WTC11 (cell line): Measurements from ENCODE around the gene CDX1. TPM values are rescaled to one million over a fixed set of nuclear protein-coding genes. Genes with fewer than 3 reads are reported as not detected.

Experiments
- ATAC-seq: fragments of 200-7000 bp; cut with Tn5 transposase; 2 replicates; pipeline ENCODE4 v1.10.0; 2021; ENCODE audit warnings: mild to moderate bottlenecking, moderate library complexity
- CTCF ChIA-PET: fragments of 300-600 bp; sonication (Branson Sonifier 250); formaldehyde crosslinking; loops from one replicate; lab custom pipeline; 2021; ENCODE audit warnings: antibody characterized with exemption; lab: Charles Lee
- POLR2A ChIA-PET: fragments of 350-600 bp; sonication (Branson Sonifier 250); formaldehyde crosslinking; loops from one replicate; lab custom pipeline; 2021; ENCODE audit warnings: antibody characterized with exemption; lab: Charles Lee
- DNase-seq: peaks from one replicate; pipeline ENCODE4 v3.0.0; 2021; ENCODE audit warnings: low spot score
- H3K27ac Mint-ChIP-seq: 2 replicates; pipeline ENCODE4 v1.8.0; 2021; ENCODE audit warnings: mixed read lengths
- H3K27me3 Mint-ChIP-seq: 2 replicates; pipeline ENCODE4 v1.8.0; 2021; ENCODE audit warnings: low read depth, mild to moderate bottlenecking, moderate library complexity, mixed read lengths
- H3K36me3 Mint-ChIP-seq: 2 replicates; pipeline ENCODE4 v1.8.0; 2021; ENCODE audit warnings: mixed read lengths
- H3K4me1 Mint-ChIP-seq: 2 replicates; pipeline ENCODE4 v1.8.0; 2022; ENCODE audit warnings: mixed read lengths
- H3K4me3 Mint-ChIP-seq: 2 replicates; pipeline ENCODE4 v1.8.0; 2021; ENCODE audit warnings: mild to moderate bottlenecking, moderate library complexity, mixed read lengths
- H3K9me3 Mint-ChIP-seq: 2 replicates; pipeline ENCODE4 v1.8.0; 2021; ENCODE audit warnings: mixed read lengths
- CREM ChIP-seq: sonication (generic); formaldehyde crosslinking; IDR thresholded peaks from 2 replicates; pipeline ENCODE4 v1.8.1; 2022; ENCODE audit warnings: mild to moderate bottlenecking, missing genetic modification reagents, moderate library complexity
- ESRRA ChIP-seq: sonication (generic); formaldehyde crosslinking; IDR thresholded peaks from 2 replicates; pipeline ENCODE4 v1.8.1; 2022; ENCODE audit warnings: mild to moderate bottlenecking, missing genetic modification reagents, borderline replicate concordance
- GABPB1 ChIP-seq: sonication (generic); formaldehyde crosslinking; IDR thresholded peaks from 2 replicates; pipeline ENCODE4 v1.8.1; 2023; ENCODE audit warnings: mild to moderate bottlenecking, missing genetic modification reagents
- NFATC4 ChIP-seq: fragments of 250-450 bp; sonication (Bioruptor Pico); IDR thresholded peaks from 2 replicates; pipeline ENCODE4 v1.9.0; 2021; ENCODE audit warnings: mild to moderate bottlenecking
- NFYB ChIP-seq: sonication (generic); formaldehyde crosslinking; conservative IDR thresholded peaks from 2 replicates; pipeline ENCODE4 v1.8.0; 2022; ENCODE audit warnings: low read depth, missing genetic modification reagents
- PRRX2 ChIP-seq: fragments of 250-450 bp; sonication (Bioruptor Pico); IDR thresholded peaks from 2 replicates; pipeline ENCODE4 v1.8.0; 2021; ENCODE audit warnings: mild to moderate bottlenecking
- SMAD4 ChIP-seq: sonication (generic); formaldehyde crosslinking; IDR thresholded peaks from 2 replicates; pipeline ENCODE4 v1.8.0; 2022; ENCODE audit warnings: mild to moderate bottlenecking, missing genetic modification reagents
- SOX15 ChIP-seq: fragments of 250-450 bp; sonication (Bioruptor Pico); IDR thresholded peaks from 2 replicates; pipeline ENCODE4 v1.9.0; 2021; ENCODE audit warnings: mild to moderate bottlenecking
- ZNF121 ChIP-seq: sonication (generic); formaldehyde crosslinking; IDR thresholded peaks from 2 replicates; pipeline ENCODE4 v1.8.0; 2023; ENCODE audit warnings: missing genetic modification reagents
- ZNF263 ChIP-seq: sonication (generic); formaldehyde crosslinking; IDR thresholded peaks from 2 replicates; pipeline ENCODE4 v1.8.1; 2022; ENCODE audit warnings: low read depth, mild to moderate bottlenecking, moderate library complexity, missing genetic modification reagents
- total RNA-seq: library from RNA; stranded (reverse); gene quantifications from 3 replicates; pipeline ENCODE4 v1.2.3, GENCODE V29; 2021
- TF ChIP-seq, protein P1 (sequence below): sonication (generic); formaldehyde crosslinking; IDR thresholded peaks from 2 replicates; pipeline ENCODE4 v1.8.1; 2023; ENCODE audit warnings: mild to moderate bottlenecking, missing genetic modification reagents, moderate library complexity
- TF ChIP-seq, protein P2 (sequence below): sonication (generic); formaldehyde crosslinking; IDR thresholded peaks from 2 replicates; pipeline ENCODE4 v1.8.0; 2022; ENCODE audit warnings: missing genetic modification reagents
- TF ChIP-seq, protein P3 (sequence below): sonication (generic); formaldehyde crosslinking; IDR thresholded peaks from 2 replicates; pipeline ENCODE4 v1.8.0; 2022; ENCODE audit warnings: mild to moderate bottlenecking, missing genetic modification reagents
- TF ChIP-seq, protein P4 (sequence below): sonication (generic); formaldehyde crosslinking; IDR thresholded peaks from 2 replicates; pipeline ENCODE4 v1.8.0; 2022; ENCODE audit warnings: mild to moderate bottlenecking, missing genetic modification reagents
- TF ChIP-seq, protein P5 (sequence below): fragments of 250-450 bp; sonication (Bioruptor Pico); IDR thresholded peaks from 2 replicates; pipeline ENCODE4 v1.9.0; 2021; ENCODE audit warnings: mild to moderate bottlenecking, borderline replicate concordance

The CDX1 gene
- total RNA-seq, 1 experiment from 2014 or later = 0.13 TPM

DNA sequence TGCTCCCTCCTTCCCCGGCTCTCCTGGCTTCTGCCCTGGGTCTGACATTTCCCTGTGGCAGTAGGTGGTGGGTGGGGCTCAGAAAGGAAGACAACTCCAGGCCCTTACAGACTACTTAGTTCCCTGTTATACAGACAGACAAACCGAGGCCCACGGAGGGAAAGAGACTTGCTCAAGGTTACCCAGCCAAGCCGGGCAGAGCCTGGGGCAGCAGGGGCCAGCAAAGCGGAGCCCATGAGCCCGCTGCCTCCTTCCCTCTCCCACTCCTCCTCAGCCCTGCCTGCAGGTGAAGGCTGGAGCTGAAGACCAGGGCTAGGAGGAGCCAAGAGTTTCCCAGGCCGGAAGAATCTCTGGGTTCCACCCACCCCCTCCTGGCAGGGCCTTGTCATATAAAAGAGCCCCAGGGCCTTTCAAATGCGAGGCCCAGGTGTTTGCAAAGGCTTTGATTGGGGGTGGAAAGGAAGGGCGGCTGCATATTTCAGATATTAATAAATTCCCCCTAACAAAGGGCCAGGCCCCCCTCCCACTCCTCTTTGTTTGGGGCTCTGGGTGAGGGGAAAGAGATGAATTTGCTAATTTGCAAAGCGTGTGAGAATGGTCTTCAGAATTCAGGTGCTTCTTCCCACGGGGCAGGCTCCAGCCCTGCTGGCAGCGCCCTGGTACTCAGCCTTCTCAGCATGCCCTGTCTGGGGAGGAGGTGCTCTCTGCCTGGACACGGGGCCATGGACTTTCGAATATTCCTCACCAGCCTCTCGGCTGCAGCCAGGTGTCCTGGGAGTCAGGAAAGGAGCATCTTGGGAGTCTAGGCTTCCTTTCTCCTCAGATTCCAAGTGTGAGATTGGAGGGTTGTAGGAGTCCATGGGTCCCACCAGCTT is 44.8 kb downstream of the CDX1 start:
- CTCF ChIA-PET = interaction anchor here (0.5 to 3.7 kb wide), 17 partner anchors 8 to 93 kb away, joined by 3 to 15 read pairs (median 4); partner anchors contain the start of gene CDX1
- ATAC-seq (peak; percentile 83), DNase-seq (peak; percentile 68)
- peaks cover 3% of the 10 kb centered on the region; the same call in 1 of the 2 replicates for H3K27me3 Mint-ChIP-seq
- TF ChIP-seq ZNF121 (CRISPR knock-in tag) = peak; percentile 85
- no peak for TF ChIP-seq ESRRA
- H3K27ac Mint-ChIP-seq = peak overlapping the region; percentile 54
- peaks cover 46% of the 10 kb centered on the region for H3K4me1 Mint-ChIP-seq
- H3K4me3 Mint-ChIP-seq = peak overlapping the region; percentile 29; the same call in 1 of the 2 replicates
- POLR2A ChIA-PET = interaction anchor here (0.5 kb wide), 1 partner anchor 155 kb away, joined by 3 read pairs; no protein-coding TSS in a partner anchor
- H3K36me3 Mint-ChIP-seq = no peaks in the 10 kb centered on the region
- H3K9me3 Mint-ChIP-seq = no peaks in the 10 kb centered on the region

DNA sequence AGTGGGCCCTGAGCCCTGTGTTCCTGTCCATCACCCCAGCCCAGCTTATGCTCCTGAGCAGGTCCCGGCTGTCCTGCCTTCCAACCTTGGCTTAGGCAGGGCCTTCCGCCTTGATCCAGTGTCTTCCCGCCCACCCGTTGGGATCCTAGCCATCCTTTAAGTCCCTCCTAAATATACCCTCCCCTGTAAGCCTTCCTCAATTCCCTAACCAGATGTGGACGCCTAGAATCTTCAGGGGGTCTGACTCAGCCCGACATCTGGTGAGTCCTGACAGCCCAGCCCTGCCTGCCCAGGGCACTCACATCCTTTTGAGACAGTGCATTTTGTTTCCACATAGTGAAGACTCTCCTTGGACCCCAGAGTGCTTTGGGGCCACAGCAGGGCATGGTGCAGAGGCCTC is 47.0 kb downstream of the CDX1 start:
- Mint-ChIP-seq H3K9me3 (no peaks in the 10 kb centered on the region), H3K27me3 (peaks cover 9% of the 10 kb centered on the region), H3K36me3 (no peaks in the 10 kb centered on the region), H3K27ac (no peak overlapping the region), H3K4me1 (peaks cover 41% of the 10 kb centered on the region), H3K4me3 (no peak overlapping the region)
- DNase-seq (no peak), ATAC-seq (no peak)
- CTCF ChIA-PET = interaction anchor here (1.5 to 3.7 kb wide), 5 partner anchors 21 to 51 kb away, joined by 3 to 22 read pairs (median 8); partner anchors contain the start of gene CDX1
- POLR2A ChIA-PET = interaction anchor here (0.6 to 0.7 kb wide), 2 partner anchors 144 to 197 kb away, joined by 3 to 8 read pairs; no protein-coding TSS in a partner anchor
- no peak for TF ChIP-seq ZNF263
- TF ChIP-seq ZNF121 (CRISPR knock-in tag) = no peak
- TF ChIP-seq NFATC4 (CRISPR knock-in tag) = no peak
- TF ChIP-seq GABPB1 = no peak
- TF ChIP-seq SOX15 (CRISPR knock-in tag) = no peak
- TF ChIP-seq NFYB = no peak
- no peak for TF ChIP-seq CREM (CRISPR knock-in tag)
- TF ChIP-seq PRRX2 (CRISPR knock-in tag) = no peak
- TF ChIP-seq, protein P1, sequence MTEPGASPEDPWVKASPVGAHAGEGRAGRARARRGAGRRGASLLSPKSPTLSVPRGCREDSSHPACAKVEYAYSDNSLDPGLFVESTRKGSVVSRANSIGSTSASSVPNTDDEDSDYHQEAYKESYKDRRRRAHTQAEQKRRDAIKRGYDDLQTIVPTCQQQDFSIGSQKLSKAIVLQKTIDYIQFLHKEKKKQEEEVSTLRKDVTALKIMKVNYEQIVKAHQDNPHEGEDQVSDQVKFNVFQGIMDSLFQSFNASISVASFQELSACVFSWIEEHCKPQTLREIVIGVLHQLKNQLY (CRISPR knock-in tag) = no peak
- TF ChIP-seq, protein P2, sequence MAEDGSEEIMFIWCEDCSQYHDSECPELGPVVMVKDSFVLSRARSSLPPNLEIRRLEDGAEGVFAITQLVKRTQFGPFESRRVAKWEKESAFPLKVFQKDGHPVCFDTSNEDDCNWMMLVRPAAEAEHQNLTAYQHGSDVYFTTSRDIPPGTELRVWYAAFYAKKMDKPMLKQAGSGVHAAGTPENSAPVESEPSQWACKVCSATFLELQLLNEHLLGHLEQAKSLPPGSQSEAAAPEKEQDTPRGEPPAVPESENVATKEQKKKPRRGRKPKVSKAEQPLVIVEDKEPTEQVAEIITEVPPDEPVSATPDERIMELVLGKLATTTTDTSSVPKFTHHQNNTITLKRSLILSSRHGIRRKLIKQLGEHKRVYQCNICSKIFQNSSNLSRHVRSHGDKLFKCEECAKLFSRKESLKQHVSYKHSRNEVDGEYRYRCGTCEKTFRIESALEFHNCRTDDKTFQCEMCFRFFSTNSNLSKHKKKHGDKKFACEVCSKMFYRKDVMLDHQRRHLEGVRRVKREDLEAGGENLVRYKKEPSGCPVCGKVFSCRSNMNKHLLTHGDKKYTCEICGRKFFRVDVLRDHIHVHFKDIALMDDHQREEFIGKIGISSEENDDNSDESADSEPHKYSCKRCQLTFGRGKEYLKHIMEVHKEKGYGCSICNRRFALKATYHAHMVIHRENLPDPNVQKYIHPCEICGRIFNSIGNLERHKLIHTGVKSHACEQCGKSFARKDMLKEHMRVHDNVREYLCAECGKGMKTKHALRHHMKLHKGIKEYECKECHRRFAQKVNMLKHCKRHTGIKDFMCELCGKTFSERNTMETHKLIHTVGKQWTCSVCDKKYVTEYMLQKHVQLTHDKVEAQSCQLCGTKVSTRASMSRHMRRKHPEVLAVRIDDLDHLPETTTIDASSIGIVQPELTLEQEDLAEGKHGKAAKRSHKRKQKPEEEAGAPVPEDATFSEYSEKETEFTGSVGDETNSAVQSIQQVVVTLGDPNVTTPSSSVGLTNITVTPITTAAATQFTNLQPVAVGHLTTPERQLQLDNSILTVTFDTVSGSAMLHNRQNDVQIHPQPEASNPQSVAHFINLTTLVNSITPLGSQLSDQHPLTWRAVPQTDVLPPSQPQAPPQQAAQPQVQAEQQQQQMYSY (CRISPR knock-in tag) = no peak

DNA sequence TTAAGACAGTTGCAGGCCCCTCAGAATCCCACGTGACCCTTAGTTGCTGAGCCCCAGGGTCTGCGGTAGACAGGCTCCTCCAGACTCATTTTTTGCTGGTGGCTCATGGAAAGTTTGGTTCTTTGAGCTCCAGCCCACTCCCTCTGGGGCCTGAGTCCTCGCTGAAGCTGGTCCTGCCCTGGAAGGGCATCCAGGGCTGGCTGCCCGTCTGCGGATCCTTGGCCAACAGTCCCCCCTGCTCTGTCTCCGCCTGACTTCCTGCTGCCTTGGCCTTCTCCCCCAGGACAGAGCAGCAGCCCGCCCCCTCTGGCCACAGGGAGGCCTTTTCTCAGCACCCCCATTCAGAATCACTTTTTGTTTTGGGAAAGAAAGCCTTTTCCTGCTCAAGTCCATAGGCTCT is 47.7 kb downstream of the CDX1 start:
- peaks cover 9% of the 10 kb centered on the region for H3K27me3 Mint-ChIP-seq
- DNase-seq (no peak), ATAC-seq (no peak)
- CTCF ChIA-PET = interaction anchor here (0.7 to 3.7 kb wide), 7 partner anchors 22 to 197 kb away, joined by 3 to 22 read pairs (median 5); partner anchors contain the start of gene CDX1
- no peak overlapping the region for H3K4me3 Mint-ChIP-seq
- no peaks in the 10 kb centered on the region for H3K9me3 Mint-ChIP-seq
- POLR2A ChIA-PET = no interaction called here
- H3K36me3 Mint-ChIP-seq = no peaks in the 10 kb centered on the region
- no peak overlapping the region for H3K27ac Mint-ChIP-seq
- H3K4me1 Mint-ChIP-seq = peaks cover 33% of the 10 kb centered on the region
- TF ChIP-seq NFYB (no peak), ZNF121 (CRISPR knock-in tag) (no peak), SMAD4 (CRISPR knock-in tag) (no peak)
- TF ChIP-seq, protein P3, sequence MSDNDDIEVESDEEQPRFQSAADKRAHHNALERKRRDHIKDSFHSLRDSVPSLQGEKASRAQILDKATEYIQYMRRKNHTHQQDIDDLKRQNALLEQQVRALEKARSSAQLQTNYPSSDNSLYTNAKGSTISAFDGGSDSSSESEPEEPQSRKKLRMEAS (CRISPR knock-in tag) = no peak
- TF ChIP-seq, protein P4, sequence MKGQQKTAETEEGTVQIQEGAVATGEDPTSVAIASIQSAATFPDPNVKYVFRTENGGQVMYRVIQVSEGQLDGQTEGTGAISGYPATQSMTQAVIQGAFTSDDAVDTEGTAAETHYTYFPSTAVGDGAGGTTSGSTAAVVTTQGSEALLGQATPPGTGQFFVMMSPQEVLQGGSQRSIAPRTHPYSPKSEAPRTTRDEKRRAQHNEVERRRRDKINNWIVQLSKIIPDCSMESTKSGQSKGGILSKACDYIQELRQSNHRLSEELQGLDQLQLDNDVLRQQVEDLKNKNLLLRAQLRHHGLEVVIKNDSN (CRISPR knock-in tag) = no peak
- TF ChIP-seq, protein P2 (CRISPR knock-in tag) = no peak
- TF ChIP-seq, protein P5, sequence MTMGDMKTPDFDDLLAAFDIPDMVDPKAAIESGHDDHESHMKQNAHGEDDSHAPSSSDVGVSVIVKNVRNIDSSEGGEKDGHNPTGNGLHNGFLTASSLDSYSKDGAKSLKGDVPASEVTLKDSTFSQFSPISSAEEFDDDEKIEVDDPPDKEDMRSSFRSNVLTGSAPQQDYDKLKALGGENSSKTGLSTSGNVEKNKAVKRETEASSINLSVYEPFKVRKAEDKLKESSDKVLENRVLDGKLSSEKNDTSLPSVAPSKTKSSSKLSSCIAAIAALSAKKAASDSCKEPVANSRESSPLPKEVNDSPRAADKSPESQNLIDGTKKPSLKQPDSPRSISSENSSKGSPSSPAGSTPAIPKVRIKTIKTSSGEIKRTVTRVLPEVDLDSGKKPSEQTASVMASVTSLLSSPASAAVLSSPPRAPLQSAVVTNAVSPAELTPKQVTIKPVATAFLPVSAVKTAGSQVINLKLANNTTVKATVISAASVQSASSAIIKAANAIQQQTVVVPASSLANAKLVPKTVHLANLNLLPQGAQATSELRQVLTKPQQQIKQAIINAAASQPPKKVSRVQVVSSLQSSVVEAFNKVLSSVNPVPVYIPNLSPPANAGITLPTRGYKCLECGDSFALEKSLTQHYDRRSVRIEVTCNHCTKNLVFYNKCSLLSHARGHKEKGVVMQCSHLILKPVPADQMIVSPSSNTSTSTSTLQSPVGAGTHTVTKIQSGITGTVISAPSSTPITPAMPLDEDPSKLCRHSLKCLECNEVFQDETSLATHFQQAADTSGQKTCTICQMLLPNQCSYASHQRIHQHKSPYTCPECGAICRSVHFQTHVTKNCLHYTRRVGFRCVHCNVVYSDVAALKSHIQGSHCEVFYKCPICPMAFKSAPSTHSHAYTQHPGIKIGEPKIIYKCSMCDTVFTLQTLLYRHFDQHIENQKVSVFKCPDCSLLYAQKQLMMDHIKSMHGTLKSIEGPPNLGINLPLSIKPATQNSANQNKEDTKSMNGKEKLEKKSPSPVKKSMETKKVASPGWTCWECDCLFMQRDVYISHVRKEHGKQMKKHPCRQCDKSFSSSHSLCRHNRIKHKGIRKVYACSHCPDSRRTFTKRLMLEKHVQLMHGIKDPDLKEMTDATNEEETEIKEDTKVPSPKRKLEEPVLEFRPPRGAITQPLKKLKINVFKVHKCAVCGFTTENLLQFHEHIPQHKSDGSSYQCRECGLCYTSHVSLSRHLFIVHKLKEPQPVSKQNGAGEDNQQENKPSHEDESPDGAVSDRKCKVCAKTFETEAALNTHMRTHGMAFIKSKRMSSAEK (CRISPR knock-in tag) = no peak
